GM19099 (cell line): Measurements from ENCODE around the gene PXK.

Experiments used
- POLR2A ChIP-seq: IDR thresholded peaks from 3 replicates; pipeline ENCODE4 v1.6.1; 2011; ENCODE audit warnings: low read depth; ENCODE audit not compliant: insufficient read length; ENCODE audit errors: extremely low read depth

PXK gene

GRCh38 chr3:58411851-58412830, 79.4 kb downstream of the PXK start:
- no peak for TF ChIP-seq POLR2A

GRCh38 chr3:58414538-58415197, 82.0 kb downstream of the PXK start:
- TF ChIP-seq POLR2A, result no peak

DNA sequence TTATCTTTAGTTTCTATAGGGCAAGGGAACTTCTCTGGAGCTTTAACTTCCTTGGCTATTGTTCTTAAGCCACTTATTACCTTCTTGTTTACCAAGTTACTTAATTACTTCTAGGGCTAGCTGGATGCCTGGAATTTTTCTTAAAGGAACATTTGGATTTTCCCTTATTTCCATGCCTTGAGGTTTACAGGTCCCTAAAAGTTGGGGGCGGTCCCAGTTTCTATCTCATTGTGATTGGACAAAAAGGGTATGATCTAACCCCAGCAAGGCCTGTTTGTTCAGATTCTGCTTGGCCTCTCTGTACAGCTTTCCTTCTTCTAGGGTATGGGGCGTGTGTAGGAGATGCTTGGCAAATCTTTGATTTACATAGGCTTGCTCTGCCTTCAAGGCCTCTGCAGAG, 83.5 kb downstream of the PXK start:
- TF ChIP-seq POLR2A, result no peak

DNA sequence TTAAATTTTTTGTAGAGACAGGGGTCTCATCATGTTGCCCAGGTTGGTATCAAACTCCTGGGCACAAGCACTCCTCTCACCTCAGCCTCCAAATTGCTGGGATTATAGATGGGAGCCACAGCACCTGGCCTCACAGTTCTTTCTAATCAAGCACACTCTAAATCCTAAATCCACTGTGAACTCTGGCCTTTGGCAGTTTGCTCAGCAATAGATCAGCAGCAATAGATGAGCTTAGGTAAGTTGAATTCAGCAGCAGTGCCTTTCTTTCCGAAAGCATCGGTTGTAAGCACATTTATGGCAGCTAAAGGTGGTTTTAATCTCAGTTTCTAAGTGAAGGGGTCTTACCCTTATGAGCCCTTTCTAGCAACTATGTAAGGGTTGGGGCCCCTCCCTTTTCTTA, 84.4 kb downstream of the PXK start:
- no peak for TF ChIP-seq POLR2A

DNA sequence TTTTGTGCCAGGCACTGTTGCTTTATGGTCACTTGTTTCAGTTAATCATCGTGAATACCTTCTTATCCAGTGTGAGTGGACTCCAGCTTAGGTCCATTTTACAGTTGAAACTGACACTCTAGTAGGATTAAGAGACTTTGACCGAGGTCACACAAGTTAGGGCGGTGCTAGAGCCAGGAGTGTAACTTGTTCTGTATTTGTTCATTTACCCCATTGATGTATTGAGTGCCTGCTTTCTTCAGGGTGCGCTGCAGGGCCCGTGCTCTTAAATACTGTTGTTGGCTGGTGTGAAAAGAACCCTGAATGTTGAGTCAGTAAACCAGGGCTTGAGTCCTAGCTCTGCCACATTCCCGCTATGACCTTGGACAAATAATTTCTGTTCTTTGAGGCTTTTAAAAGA, 85.5 kb downstream of the PXK start:
- TF ChIP-seq POLR2A, result no peak

GRCh38 chr3:58419780-58420507, 87.3 kb downstream of the PXK start:
- TF ChIP-seq POLR2A, result no peak

DNA sequence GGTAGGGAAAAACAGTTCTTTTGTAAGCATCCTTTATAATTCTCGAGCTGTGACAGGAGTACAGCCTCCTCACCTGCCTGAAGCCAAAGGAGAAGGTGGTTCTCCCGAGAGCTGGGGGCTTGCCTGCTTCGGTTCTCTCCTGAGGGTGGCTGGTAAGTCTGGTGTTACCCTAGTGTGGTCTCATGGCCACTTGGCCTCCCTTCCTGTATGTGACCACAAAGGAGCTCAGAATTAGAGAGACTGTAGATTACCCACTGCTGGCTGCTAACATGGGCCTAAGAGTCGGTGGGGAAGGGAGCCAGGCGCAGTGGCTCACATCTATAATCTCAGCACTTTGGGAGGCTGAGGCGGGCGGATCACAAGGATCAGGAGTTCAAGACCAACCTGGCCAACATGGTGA, 88.3 kb downstream of the PXK start:
- TF ChIP-seq POLR2A, result no peak

GRCh38 chr3:58422756-58423325, 90.1 kb downstream of the PXK start:
- TF ChIP-seq POLR2A, result no peak

- no peak for TF ChIP-seq POLR2A
Observed at GRCh38 chr3:58424613-58425012, 91.9 kb downstream of the PXK start.

DNA sequence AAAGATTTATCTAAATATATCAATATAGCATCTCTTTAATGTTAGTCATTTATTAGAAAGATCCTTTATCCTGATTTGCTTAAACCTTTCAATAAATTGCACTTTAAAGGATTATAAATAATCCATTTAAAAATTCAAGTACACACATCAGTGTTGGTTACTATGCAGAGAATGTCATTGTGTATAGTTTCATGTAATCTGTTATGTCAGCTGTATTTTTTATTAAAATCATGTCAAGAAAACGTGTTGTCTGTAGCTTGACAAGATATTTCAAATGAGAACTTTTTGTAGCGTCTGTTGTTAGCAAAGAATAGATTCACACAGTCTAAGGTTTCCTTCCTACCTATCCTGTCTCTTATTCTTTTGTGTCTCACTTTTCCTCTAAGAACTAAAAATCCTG, 93.1 kb downstream of the PXK start:
- no peak for TF ChIP-seq POLR2A

GRCh38 chr3:58427661-58428361, 95.1 kb downstream of the PXK start:
- TF ChIP-seq POLR2A, result no peak

GRCh38 chr3:58429657-58430056, 97.0 kb downstream of the PXK start:
- TF ChIP-seq POLR2A, result no peak

DNA sequence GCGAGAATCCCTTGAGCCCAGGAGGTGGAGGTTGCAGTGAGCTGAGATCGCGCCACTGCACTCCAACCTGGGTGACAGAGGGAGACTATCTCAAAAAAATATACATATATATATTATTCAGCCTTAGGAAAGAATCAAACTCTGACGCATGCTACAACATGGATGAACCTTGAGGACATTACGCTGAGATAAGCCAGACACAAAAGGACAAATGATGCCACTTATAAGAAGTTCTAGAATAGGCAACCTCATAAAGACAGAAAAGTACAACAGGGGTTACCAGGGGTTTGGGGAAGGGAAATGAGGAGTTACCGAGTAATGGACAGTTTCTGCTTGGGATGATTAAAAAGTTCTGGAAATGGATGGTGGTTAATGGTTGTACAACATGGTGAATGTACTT, 100.2 kb downstream of the PXK start:
- no peak for TF ChIP-seq POLR2A

- peak; percentile 89 for TF ChIP-seq POLR2A
Observed at GRCh38 chr3:58433400-58434167, 100.9 kb downstream of the PXK start, which contains the start of gene PDHB. TSS of gene PDHB (minus strand) at chr3:58433832. CDS start at chr3:58433809, 23 bp downstream.

GRCh38 chr3:58434168-58434504, 101.4 kb downstream of the PXK start:
- no peak for TF ChIP-seq POLR2A

DNA sequence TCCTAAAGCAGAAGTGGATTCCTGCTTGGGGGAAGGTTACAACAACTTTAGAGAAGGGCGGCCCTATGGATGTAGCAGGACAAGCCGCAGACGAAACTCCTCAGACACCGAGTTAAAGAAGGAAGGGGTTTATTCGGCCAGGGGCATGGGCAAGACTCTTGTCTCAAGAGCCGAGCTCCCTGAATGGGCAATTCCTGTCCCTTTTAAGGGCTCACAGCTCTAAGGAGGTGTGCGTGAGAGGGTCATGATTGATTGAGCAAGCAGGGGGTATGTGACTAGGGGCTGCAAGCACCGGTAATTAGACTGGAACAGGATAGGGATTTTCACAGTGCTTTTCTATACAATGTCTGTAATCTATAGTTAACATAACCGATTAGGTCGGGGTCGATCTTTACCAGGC, 101.8 kb downstream of the PXK start:
- no peak for TF ChIP-seq POLR2A
